GM19351 (cell line): Measurements from ENCODE around the gene MCM3.

Experiments used
- ATAC-seq: cut with Tn5 transposase; IDR thresholded peaks from one replicate; pipeline ENCODE4 v1.9.1; 2021; ENCODE audit warnings: mild to moderate bottlenecking, moderate library complexity; ENCODE audit not compliant: unreplicated experiment

Gene MCM3

DNA sequence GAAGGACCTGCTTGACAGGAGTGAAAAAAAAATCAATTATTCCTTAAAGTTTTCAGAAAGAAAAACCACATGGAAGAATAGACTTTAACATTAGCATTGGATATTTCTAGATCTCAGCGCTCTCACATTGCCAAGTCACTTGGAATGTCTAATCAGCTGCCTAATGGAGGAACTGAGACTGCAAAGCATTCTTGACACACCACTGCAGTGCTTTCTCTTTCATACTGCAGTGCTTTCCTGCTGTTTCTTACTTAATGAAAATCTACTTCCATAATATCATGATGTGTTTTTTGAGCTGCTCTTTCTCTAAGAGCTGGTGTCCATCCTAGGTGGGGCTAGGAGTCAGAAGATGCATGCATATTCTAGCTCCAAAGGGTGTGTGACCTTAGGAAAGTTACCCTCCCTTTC is 20.4 kb upstream of the MCM3 start:
- peak; percentile 50 for ATAC-seq

DNA sequence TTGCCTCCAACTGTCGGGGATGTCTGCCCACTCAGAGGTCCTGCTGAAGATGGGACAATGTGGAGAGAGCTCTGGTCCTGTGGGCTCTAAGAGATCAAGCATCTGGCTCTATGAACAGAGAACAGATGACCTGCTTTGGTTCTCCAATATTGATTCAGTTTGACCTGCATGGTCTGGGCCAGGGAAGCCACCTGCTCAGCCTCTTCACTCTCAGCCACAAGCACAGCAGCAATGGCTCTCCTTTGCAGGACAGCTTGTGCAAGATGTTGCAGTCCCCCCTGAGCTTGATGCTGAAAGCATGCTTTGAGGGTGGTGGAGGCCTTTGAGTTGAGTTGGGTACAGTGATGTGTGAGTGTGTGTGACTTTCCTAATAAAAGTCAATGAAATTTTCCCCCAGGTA is 18.6 kb upstream of the MCM3 start:
- no peak for ATAC-seq

DNA sequence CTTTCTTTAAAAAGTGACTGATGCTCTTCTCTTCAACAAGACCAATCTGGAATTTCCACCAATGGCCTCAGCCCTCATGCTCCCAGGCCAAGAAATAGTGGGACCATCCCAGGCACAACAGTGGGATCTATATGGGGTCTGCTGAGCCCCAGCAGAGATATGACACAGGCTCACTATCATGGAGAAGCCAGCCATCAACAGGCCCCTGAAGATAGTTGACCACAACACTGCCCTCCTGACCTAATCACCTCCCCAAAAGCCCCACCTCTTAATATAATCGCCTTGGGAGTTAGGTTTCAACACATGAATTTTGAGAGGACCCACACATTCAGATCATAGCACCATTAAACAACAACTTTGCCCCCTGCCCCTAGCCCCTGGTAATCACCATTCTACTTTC is 16.8 kb upstream of the MCM3 start:
- ATAC-seq, result no peak

DNA sequence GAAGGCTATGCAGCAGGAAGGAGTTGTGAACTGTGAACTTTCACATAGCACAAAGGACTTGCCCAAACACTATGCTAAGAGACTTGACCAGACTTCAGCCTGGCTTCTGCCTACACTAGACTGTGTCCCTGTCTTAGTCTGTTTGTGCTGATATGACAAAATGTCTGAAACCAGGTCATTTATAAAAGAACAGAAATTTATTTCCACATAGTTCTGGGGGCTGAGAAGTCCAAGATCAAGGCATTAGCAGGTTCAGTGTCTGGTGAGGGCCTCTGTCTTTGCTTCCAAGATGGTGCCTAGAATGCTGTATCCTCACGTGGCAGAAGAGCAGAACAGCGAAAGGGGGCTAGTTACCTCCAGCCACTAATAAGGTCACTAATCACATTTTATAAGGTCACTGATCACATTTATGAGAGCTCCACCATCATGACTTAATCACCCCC is 16.0 kb upstream of the MCM3 start:
- ATAC-seq, result no peak

DNA sequence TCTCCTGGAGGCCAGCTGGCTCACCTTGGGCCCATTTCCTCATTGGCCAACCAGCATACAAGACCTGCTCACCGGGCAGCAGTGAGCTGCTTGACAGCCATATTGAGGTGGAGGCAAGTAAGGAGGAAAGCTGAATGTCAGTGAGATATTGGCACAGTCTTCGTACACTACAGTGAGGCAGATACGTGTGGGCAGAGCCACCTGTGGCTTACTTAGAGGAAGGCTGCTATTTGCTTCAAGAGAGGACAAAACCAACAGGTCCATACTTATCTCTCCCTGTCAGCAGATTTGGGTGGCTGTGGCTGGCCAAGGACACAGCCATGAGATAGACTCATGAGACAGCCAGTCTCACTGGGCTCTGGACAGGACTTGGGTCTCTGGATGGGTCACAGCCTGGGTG is 15.1 kb upstream of the MCM3 start:
- no peak for ATAC-seq

DNA sequence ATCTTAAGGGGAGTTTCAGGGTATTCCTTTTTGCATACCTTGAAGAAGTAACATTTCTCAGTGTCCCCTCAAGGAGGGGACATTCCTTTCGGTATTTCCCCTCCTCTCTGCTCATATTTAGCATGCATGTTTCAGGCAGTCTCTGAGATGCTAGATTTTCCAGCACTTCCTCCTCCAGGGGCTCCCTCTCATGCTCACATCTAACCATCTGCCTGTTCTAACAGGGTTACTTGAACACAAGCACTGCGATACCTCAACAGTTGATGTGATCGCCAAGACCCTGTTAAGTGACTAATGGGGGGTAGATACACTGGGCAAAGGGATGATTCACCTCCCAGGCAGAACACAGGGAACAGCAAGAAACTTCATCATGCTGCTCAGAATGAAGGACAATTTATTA is 12.9 kb upstream of the MCM3 start:
- no peak for ATAC-seq

DNA sequence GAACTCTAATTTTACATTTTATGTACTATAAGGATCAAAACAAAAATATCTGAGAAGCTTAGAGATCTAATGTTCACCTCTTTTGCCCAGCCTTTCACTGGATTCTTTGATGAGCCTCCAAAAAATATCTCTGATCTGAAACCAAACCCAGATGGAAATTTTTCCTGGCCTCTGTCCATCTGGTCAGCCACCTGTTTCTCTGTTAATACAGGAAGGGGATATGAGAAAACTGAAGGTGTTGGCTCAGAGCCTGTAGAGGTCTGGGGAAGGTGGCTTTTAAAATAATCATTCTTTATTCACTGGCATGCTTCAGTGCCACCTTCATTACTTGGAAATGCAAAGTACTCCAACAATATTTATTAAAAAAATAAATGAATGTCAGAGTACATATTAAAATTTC is 8.5 kb upstream of the MCM3 start:
- ATAC-seq, result no peak

DNA sequence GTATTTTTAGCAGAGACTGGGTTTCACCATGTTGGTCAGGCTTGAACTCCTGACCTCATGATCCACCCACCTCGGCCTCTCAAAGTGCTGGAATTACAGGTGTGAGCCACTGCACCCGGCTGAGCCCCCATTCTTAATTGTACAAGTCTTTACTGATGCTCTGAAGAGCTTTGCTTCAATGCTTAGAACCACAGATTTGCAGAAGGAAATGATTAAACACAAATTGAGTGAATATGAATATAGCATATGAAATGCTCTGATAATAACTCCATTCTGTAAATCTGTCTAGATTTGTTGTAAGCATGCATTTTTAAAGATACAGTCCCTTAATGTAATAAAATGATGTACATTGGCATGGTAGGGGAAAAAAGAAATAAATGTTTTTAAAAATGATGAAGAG is 4.3 kb upstream of the MCM3 start:
- ATAC-seq, result no peak

DNA sequence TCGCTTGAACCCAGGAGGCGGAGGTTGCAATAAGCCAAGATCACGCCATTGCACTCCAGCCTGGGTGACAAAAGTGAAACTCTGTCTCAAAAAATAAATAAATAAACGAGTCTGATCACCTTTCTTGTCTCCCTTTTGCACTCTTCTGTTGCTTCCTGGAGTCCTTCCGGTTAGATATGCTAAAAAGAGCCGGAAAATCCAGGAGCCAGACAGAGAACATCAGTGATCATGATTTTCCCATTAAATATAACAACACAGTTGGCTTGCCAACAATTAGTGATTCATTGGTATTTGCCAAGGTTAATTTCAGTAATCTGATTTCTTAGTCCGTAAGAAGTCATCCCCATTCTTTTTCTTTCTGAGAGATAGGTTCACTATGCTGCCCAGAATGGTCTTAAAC is 3.7 kb upstream of the MCM3 start:
- no peak for ATAC-seq

DNA sequence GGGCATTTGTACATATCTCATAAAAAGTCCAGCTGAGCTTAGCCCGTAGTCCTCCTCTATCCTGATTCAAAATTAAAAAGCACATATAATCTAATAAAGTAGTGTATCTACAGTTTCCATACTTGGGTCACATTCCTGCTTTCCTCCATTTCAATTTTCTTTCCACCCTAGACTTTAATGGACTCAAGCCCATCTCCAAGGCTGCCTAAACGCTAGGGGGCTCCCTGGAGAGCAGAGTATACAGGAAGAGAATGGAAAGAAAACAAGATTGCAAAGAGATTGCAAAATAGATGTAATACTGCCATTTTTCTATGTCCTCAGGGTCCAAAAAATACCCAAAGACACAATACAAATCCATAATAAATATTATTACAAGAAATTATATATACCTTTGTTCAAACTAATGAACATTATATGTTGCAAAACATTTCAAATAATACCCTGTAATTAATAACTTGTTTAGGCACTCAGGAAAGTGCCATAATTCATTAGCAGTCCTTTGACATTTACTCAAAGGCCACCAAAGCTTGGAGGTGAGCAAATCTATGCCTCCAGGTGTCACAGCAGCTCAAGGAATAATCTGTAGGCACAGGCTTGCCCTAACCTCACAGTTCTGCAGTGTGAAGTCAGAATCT is 2.4 kb upstream of the MCM3 start:
- peak; percentile 16 for ATAC-seq

DNA sequence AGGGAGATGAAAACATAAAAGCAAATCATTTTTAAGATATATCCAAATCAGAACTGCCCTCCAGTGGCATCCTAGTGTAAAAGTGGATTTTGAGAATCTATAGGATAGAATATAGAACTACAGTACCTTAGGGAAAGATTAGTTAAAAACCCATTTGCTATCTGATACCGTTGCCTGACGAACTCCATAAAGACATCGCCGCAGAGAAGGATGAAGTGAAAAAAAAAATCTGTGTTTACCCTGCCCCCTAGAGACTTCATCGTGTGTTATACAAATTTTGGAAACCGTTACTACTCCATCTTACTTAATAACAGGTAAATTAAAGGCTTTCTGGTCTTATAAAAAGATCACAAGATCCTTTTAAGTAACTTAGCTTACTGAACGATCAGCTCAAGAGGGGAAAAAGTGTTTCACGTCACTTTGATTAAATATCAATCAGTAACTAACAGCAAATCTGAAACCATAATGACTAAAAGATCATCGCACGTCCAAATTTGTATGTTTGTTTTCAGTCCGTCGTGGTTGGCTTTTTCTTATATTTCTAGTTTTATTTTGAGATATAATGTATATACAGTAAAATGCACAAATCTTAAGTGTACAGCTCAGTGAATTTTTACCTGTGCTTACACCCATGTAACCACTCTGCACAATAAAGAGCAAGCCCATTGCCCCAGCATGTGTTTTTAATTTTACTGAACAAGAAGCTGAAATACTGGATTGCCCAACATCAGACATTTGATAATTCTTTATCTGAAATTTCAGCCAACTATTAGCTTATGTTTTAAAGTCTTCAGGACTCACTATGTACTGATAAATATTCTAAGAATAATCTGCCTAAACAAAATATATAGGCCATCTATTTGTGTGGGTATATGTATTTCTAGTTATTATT is 881 bp upstream of the MCM3 start:
- no peak for ATAC-seq

DNA sequence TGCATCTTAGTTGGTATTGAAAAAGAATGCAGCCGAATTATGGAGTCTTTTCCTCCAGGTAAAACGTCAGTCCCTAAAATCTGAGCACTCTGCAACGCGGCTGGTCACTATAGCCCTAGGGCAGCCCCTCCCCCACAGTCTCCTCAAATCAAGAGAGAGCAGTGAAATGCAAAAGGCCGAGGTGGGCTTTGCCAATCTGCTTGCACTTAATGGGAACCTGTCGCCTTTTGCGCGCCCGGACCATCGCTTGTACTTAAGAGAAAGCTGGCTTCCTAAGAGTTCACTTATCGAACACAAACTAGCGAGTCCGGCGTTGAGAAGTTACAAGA is 447 bp downstream of the MCM3 start:
- no peak for ATAC-seq

DNA sequence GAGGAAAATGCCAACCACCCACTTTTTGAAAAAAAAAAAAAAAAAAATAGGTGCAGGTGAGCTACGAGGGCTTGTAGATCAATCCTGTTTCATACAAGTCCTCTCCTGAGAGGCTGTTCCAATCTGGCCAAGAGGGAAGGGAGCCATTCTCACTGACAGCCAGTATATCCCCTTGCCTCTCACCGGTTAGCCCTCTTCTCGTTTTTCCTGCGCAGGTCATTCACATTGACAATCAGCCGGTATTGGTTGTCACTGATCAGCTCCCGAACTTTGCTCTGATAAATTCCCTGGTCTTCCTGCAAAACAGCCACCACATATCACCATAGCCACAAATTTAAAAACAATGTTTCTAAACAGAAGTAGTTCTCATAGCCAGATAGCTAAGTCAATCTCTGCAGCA is 1.4 kb downstream of the MCM3 start:
- no peak for ATAC-seq

DNA sequence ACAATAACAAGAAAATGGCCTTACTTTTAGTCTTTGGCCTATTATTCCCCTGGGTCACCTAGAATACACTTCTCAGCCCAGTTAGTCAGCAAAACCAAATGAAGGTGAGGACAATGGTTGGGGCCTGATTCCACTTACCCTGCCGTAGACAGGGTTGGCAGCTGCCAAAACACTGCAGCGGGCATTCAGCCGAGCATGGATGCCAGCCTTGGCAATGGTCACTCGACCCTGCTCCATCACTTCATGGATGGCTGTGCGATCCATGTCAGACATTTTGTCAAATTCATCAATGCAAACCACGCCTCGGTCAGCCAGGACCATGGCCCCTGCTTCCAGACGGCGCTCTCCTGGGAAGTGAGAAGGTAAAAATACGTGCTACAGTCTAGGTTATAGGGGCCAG is 8.4 kb downstream of the MCM3 start:
- no peak for ATAC-seq

DNA sequence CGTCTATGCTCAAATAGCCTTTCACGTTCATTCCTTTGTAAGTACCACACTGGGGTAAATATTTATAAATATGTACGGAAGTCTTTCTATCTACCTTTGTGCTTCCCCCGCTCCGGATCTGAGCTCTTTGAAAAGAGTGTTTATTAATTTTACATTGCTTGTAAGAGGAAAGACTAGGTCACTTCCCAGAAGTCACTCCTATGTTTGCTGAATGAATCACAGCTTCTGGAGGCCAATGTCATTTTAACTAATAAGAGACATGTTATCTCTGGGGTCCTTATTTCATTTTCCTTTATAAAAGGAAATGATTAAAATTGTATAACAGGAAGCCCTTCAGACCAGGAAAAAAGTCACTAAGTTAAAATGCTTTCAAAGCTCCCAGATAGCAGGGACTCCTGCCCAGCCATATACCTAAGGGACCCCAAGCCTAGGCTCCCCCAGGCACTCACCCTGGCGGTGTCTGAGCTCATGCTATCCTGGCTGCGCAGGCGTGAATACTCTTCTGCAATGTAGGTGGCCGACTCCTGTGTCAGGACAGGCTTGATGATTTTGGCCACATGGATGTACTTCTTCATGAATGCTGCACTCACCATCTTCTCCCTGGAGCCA is 12.6 kb downstream of the MCM3 start:
- ATAC-seq, result no peak

DNA sequence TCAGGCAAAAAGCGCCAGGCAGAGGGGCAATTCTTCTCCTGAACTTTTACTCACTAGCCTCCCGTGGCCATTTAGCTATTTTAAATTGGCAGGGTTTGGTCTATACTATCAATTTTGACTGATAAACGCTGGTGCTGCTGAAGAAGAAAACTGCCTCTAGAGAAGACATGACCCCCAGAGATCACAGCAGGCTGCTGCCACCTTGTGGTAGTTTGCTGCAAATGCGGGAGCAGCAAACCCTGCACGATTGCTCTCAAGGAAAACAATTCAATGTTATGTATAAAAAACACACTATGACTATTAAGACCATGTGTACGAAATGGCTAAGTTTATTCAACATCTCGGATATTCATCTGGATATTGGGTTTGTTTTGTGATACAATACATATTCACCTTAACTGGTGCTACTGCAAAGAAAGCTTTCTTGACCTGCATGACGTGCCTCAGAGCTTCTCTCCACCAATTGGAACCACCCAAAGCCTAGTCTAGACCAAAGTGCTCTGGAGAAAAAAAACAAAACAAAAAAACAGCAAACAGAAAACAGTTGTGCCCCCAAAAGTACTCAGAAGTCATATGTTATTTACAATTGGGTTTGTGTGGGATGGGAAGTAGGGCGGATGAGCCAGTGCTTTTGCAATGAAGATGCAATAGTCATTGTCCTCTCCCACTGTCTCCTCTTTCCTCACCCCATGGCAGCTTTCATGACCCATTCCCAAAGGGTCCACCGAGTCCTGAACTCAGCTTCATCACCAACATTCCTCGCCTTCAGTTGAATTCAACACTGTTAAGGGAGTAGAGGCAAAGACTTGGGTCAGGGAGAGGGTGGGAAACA is 20.6 kb downstream of the MCM3 start:
- peak; percentile 79 for ATAC-seq

DNA sequence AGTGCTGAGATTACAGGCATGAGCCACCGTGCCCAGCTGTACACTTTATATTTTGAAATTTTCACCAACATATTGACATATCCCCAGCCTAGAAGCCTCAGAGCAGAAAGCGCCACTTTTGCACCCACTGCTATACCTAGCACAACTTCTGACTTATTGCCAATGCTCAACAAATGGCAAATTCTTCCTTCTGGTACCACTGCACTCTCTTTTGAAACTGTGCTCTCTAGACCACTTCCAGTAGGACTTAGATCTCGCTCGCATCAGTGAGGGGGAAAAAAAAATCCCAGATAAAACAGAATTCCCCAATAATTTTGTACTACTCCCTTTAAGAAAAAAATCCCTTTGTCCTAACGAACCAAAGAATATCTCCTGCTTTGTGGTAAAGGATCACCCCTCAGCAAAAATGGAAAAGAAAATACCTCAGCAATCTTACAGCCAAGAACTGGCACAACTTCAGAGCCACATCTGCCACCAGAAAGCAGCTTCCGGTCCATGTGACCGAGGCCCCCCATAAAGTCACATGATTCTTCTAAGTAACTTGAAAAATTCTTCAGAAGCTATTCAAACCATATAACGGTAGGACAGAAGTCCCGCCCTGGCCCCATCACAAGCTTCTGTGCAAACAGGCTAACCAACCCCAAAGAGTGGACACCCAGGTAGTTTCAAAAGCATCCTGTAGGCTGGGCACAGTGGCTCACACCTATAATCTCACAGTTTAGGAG is 21.8 kb downstream of the MCM3 start:
- no peak for ATAC-seq

DNA sequence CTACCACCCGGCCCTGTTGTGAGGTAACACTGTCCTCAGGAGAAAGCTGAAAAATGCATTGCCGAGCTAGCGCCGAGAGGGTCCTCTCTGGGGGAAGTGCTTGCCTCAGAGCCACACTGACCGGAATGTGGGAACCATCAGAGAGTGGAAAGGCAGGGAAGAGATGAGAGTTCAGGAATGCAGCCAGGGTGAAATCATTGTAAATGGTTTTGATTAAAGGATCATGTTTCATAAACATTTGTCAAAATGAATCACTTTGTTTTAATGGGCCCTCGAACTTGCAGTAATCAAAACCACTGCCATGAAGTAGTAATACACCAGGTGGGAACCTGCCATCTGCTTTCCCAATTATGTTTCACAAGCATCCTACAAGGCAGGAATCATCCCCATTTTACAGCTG is 23.3 kb downstream of the MCM3 start:
- ATAC-seq, result no peak

DNA sequence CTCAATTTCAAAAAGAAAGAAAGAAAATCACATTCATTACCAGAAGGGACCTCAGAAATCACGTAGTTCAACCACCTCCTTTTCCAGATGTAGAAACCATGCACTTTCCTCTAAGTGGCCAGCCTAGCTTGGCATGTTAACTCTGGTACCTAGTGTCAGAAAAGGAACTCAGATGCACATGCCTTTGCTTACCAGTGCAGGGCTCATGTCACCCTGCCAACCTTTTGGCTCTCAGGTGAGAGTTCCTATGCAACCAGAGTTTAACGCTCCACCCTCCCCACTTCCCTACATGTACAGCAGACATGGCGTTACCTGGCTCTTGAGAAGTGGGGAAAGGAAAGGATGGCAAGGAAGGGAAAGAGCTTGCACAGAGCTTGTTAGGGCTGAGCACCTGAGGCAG is 23.9 kb downstream of the MCM3 start:
- no peak for ATAC-seq

DNA sequence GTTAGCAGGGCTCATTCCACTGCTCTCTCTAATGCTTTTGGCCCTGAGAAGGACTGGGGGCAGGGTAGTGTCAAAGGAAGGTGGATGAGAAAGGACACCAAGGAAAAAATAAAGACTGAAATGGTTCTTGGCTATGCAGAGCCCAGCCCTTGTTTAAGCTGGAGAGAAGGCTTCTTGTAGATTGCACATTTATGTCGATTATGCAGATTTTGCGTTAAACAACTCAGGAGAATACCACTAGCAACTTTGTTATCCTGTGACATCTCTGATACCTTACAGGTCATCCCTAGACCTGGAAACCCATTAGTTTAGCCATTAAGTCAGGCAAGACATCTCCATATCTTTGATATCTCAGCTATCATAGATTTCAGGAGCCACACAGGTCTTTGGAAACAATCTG is 29.1 kb downstream of the MCM3 start:
- ATAC-seq, result no peak
